GM18951 (cell line): ENCODE results near the gene ABCG8.

ENCODE experiments used
- POLR2A ChIP-seq: IDR thresholded peaks from 4 replicates; pipeline ENCODE4 v1.6.1; 2011; ENCODE audit warnings: mild to moderate bottlenecking; ENCODE audit not compliant: insufficient read length, insufficient read depth; ENCODE audit errors: extremely low read depth
- in situ Hi-C: fragments of 300-500 bp; cut with MboI; formaldehyde crosslinking; loops from one replicate; pipeline ENCODE4 v1.12.0; 2022; ENCODE audit warnings: low sequenced_read_pairs, mixed read lengths, inconsistent platforms; ENCODE audit not compliant: unreplicated experiment

ABCG8 gene

DNA sequence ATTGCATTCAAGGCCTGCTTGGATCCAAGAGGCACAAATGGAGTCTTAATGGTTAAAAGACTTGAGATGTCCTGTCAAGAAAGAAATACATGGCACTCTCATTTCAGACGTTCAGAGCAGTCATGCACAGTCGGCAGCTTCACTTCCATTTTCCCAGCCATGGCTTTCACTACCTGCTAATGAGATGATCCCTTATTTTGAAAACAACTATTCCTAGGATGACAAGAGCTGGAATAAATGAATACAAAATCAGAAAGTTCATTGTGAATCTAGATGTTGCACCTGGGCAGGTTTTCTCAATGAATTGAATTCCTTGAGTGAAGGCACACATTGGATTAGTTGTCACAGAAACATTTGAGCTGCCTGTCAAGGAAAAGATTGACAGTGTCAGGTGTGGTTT, 25.8 kb upstream of the ABCG8 start:
- in situ Hi-C loops: no loop called here
- no peak for TF ChIP-seq POLR2A

DNA sequence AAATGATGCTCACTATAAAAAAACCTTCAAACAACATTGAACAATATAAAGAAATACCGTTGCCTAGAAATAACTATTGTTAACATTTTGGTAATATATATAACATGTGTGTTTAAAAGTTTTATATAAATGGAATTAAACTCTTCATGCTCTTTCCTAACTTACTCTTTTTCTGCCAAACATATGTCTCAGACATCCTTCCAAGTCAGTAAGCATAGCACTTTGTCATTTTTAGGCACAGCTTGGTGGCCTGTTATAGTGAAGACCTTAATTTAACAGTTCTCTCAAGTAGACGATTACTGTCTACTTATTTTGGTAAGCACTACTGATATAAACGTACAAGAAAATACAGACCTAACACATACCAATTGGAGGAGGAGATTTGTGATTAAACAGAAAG, 24.1 kb upstream of the ABCG8 start:
- TF ChIP-seq POLR2A: no peak
- in situ Hi-C loops: no loop called here

DNA sequence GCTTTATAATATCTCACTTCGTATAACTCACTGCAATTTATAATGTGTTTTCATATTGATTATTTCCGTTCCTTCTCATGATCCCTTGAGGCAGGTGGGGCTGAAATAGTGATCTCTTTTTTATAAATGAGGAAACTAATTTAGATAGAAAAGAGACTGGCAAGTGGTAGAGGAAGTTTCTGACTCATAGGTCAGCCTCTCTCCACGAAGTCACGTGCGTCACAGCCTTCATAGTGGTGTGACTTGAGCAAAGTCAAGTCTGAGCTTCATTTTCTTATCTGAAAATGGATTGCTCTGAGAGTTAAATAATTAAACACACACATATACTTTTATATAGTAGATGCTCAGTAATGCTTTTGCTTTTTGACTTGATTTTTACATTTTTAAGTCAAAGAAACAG, 20.0 kb upstream of the ABCG8 start:
- no peak for TF ChIP-seq POLR2A
- in situ Hi-C loops: no loop called here

DNA sequence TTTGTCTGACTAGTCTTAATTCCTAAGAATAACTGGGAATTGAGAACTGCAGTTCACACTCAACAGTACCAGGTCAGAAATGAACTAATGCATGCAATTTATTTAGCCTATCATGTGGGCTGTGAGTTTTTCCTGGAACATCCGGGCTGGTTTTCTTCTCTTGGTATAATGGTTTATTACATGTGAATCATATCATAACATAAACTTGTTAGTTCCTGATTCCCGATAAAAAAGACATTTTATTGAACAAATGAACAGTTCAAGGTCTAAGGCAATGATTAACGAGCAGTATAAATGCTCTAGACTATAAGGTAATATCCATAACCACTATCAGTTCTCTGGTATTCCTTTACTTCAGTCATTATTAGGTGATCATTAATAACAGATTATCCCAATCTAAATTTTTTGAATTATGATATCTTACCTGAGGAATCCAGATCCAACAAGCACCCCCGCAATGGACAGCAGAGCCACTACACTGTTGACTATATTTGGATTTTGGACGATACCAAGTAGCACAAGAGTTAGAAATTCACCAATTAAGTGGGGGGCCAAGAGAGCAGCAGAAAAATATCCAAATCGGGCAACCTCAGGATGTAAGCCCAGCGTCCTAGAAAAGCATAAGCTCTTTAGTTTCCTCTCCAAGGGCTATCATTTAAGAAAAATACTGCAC, 19.1 kb upstream of the ABCG8 start:
- in situ Hi-C loops: no loop called here
- TF ChIP-seq POLR2A: no peak

DNA sequence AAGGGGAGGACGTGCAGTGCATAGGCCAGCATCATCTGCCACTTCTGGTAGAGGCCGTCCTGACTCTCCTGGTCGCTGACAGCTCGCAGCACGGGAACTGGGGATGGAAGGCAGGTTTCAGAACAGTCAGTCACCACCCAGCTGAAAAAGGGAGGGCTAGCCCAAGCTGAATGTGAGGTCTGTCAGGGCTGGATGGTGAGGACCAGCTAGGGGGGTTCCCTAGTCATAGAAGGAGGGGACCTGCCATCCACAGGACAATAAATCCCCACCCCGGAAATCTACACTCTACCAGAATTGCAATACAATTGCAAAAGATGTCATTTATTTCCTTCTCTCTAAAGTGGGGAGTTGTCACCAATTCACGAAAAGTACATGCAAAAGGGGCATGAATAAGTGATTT, 15.9 kb upstream of the ABCG8 start:
- in situ Hi-C loops: no loop called here
- TF ChIP-seq POLR2A: no peak

DNA sequence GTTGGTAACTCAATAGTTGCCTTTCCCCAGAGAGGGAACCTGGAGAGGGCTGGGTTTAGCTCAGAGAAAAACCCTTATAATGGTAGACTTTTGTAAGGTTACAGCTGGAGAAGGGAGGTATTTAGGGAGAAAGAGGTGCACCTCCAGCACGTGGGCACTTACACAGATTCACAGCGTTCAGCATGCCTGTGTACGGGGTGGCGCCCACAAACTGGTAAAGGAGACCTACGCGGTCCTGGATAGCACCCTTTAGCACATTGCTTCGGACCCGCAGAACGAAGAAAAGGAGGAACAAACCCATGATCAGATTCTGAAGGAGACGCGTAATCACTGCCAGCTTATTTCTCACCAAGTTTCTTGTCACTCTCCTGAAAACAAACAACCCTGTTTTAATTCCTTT, 15.0 kb upstream of the ABCG8 start:
- no peak for TF ChIP-seq POLR2A
- in situ Hi-C loops: no loop called here

DNA sequence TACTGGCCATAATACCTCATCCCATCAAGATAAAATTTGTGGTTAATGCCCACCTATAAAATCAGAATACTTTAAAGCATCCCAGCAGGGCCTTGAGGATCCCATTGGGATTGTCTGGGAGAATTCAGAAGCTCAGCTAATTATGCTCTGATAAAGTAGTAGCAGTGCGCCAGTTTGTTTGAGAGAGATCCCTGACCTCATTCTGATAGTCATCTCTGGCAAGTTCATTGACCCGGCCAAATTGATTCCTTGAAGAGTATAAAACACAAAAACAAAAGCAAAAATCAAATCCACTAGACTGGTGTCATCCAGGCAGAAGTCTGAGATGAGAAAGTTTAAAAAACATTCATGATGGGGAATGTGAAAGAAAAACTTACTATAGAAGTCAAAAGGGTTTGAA, 14.3 kb upstream of the ABCG8 start:
- no peak for TF ChIP-seq POLR2A
- in situ Hi-C loops: no loop called here

DNA sequence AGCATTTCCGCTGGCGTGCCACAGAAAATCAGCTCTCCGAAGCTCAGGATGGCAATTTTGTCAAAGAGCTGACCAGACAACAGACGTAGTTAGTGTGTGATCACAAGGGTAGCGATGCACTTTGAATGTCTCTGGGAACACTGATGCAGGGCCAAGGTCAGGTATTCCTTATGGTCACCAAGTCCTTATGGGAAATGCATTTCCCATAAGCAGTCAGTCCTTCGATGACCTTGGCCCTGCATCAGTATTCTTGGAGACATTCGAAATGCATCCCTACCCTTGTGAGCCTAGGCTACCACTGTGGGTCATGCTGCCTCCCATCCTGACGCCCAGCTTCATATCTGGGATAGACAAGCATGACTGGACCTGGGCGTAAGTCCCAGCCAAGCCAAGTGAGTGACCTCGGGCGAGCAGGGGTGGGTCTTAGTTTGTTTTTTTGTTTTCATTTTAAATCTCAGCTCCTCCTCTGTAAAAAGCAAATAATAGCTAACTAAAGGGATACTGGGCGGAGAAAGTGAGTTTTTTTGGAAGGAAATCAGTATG, 13.7 kb upstream of the ABCG8 start:
- TF ChIP-seq POLR2A: no peak
- in situ Hi-C loops: no loop called here

DNA sequence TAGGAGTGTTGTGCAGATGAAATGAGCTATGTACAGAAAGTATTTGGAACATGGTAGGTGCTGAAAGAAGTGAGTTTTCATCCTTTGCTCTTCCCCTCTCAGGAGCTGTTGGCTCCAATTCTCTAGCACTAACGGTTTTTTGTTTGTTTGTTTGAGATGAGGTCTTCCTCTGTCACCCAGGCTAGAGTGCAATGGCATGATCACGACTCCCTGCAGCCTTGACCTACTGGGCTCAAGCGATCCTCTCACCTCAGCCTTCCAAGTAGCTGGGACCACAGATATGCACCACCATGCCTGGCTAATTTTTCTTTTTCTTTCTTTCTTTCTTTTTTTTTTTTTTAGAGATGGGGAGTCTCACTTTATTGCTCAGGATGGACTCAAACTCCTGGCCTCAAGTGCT, 12.9 kb upstream of the ABCG8 start:
- in situ Hi-C loops: no loop called here
- TF ChIP-seq POLR2A: no peak

DNA sequence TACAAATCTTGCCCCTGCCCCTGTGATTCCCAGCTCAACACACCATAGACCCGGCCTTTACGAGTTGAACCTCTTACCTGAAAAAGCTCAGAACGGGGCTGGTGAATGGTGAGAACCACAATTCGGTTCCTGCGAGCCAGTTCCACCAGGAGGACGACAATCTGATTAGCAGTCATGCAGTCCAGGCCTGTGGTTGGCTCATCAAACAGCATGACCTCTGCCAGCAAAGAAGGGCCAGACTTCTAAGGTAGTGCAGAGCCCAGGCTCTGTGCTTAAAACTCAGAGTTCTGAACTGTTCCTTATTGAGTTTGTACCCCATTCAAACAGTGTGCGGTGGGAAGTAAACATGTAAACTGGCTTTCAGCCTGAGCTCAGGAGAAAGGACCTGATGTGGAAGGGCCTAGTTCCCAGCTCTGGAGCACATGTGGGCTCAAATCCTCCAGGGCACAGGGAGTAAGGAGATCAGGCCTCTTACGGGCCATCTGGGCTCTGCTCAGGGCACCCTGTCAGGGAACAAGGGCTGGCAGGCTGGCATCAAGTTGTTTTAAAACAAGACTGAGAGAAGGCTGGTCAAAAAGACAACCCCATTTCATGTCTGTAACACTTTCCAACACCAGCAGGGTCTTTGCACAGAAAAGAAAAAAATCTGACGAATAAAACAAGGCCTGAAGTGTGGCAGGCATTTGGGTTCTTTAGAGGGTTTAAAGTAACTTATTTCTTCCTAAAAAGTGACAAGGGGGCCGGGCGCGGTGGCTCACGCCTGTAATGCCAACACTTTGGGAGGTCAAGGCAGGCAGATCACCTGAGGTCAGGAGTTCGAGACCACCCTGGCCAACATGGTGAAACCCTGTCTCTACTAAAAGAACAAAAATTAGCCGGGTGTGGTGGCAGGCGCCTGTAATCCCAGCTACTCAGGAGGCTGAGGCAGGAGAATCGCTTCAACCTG, 12.2 kb upstream of the ABCG8 start:
- TF ChIP-seq POLR2A: no peak
- in situ Hi-C loops: no loop called here

DNA sequence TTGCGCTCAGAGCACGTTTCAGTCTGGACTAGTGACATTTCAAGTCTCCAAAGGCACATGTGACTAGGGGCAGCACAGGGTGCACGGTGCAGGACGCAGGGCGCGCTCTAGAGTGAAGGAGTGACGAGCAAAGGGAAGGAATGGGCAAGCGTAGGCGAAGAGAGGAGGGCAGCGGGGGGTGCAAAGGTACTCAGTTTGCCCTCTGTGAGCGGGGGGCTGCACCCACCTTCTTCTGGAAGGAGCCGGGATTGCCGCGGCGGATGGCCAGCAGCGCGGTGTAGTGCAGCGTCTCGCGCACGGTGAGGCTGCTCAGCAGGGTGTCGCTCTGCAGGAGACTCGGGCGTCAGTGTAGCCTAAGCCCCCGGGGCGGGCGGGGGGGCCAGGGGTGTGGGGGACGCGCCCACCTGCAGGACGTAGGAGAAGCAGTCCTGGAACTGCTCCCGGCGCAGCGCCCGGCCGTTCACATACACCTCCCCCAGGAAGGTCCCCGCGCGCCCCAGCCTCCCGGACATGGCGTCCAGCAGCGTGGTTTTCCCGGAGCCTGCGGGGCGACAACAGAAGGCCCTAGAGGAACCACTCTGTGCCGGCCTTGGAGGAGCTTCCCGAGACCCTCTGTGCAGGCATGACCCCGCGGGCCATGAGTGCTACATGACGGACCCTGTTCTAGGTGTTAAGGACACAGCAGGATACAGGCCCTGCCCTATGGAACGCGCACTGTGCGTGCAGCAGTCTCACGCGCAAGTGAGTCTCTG, 7.1 kb upstream of the ABCG8 start:
- in situ Hi-C loops: no loop called here

DNA sequence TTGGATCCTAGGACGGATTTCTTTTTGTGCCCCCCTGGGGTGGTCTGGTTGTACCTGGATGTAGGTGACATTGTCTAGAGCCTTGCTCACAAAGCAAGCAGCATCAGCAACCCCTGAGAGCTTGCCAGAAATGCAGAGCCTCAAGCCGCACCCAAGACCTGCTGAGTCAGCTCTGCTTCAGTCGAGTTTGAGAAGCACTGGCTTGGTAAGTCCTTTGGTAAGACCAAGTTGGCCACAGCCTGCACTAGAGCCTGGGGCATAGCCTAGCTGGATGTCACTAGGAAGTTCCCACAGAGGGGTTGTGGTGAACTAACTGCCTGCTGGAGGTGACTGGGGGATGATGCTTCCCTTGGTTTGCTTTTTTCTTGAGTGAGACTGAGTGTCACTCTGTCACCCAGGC, 6.3 kb upstream of the ABCG8 start:
- in situ Hi-C loops: no loop called here
- TF ChIP-seq POLR2A: no peak

More for the DNA sequence above, 7.1 kb upstream of the ABCG8 start:
- TF ChIP-seq POLR2A: no peak

DNA sequence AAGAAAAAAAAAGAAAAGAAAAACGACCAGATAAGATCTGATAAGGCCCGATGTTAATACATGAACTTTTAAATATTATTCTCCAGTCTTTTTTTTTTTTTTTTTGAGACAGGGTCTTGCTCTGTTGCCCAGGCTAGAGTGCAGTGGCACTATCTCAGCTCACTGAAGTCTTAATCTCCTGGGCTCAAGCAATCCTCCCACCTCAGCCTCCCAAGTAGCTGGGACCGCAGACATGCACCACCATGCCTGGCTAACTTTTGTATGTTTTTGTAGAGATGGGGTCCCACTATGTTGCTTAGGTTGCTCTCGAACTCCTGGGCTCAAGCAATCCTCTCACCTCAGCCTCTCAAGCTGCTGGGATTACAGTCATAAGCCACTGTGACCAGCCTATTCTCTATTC, 1.7 kb upstream of the ABCG8 start:
- no peak for TF ChIP-seq POLR2A
- in situ Hi-C loops: no loop called here

DNA sequence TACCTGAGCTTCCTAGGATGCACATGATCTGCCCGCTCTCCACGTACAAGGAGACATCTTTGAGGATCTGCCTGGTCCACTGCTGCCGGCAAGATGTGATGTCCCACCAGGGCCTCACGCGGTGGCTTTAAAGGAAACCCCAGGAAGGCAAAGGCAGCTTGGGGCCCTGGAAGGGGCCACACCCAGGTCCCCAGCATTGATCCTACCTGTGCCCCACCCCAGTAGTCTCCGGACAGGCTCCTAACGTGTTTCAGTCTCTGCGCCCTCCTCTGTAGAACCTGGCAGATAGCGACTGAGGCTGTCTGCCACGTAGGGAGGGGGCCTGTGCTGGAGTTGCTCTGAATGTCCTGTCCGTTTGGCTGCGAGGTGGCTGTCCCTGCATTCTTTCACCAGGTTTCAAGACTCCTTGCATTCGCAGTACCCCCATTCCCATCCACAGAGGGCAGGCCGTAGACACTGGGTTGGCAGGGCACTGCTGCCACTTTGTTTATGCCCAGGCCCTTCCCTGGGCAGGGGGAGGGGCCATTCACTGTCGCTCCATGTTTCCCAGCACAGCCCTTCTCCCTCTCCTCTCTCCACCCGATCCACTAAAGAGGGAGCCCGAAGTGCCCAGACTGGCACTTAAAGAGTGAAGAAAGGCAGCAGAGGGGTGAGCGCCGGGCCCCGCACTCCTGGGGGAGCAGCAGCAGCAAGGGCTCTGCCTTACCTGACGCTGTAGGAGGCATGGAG, 776 bp upstream of the ABCG8 start:
- no peak for TF ChIP-seq POLR2A
- in situ Hi-C loops: no loop called here
